Adipocyte (in vitro differentiated cells): ENCODE results near the gene TTC21B.

Experiments
- DNase-seq: peaks from one replicate; pipeline ENCODE4 v3.0.0-alpha.2; 2015; ENCODE audit warnings: low read depth
- H3K27me3 ChIP-seq: replicated peaks from 2 replicates; pipeline ENCODE4 v1.7.0; 2013; ENCODE audit warnings: mild to moderate bottlenecking, low read length, moderate library complexity; ENCODE audit not compliant: control insufficient read depth, insufficient read depth
- H3K36me3 ChIP-seq: 2 replicates; pipeline ENCODE4 v1.7.0; 2013; ENCODE audit warnings: low read length, mild to moderate bottlenecking, moderate library complexity; ENCODE audit not compliant: control insufficient read depth, insufficient read depth, severe bottlenecking
- H3K4me1 ChIP-seq: 2 replicates; pipeline ENCODE4 v1.7.0; 2013; ENCODE audit warnings: mild to moderate bottlenecking, low read length, moderate library complexity; ENCODE audit not compliant: control insufficient read depth, insufficient read depth
- H3K4me3 ChIP-seq: 2 replicates; pipeline ENCODE4 v1.7.0; 2013; ENCODE audit warnings: mild to moderate bottlenecking, low read length, moderate library complexity
- H3K9ac ChIP-seq: 2 replicates; pipeline ENCODE4 v1.7.0; 2013; ENCODE audit warnings: mild to moderate bottlenecking, low read length, moderate library complexity
- H3K9me3 ChIP-seq: 2 replicates; pipeline ENCODE4 v1.7.0; 2013; ENCODE audit warnings: mild to moderate bottlenecking, low read length, moderate library complexity; ENCODE audit not compliant: control insufficient read depth

TTC21B gene

DNA sequence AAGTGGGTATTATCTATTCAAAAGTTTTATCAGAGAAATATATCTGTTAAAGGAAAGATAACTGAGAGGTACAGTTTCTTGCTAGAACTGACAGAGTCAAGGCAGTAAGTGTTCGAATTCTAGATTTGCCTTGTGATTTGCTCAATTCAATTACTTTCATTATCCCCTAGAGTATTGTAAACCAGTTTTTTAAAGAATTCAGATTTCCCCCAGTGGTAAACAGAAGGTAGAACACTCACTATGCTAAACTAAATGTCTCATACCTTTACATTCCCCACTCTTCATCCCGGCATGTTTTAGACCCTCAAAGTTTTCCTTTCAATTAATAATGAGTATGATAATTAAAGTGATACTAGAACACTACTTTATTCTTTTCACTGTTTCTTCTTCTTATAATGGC lies 28.6 kb downstream of the TTC21B start:
- H3K36me3 ChIP-seq, result peaks cover 61% of the 10 kb centered on the region
- no peak overlapping the region for H3K4me3 ChIP-seq
- no peak overlapping the region for H3K9ac ChIP-seq
- no peaks in the 10 kb centered on the region for H3K4me1 ChIP-seq
- H3K27me3 ChIP-seq, result no peaks in the 10 kb centered on the region
- no peak for DNase-seq
- no peaks in the 10 kb centered on the region for H3K9me3 ChIP-seq

DNA sequence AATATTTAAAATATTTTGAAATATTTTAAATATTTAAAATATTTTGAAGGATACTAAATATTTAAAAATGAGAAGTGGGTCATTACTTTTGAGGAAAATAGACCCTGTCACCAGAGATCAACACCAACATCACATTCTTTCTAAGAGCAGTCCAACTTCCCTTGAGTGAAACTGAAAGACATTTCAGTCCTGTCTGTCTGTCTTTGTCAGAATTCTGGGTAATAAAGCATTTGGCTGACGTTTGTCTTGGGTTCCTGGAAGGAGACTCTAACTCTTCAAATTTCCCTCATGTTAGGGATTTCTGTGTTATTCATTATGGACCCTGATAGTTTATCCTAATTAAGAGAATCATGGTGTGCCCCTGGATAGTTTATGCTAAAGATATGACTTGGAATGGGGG lies 32.8 kb downstream of the TTC21B start:
- no peaks in the 10 kb centered on the region for H3K27me3 ChIP-seq
- H3K9ac ChIP-seq, result no peak overlapping the region
- no peaks in the 10 kb centered on the region for H3K9me3 ChIP-seq
- peaks cover 59% of the 10 kb centered on the region for H3K36me3 ChIP-seq
- H3K4me1 ChIP-seq, result no peaks in the 10 kb centered on the region
- no peak for DNase-seq
- no peak overlapping the region for H3K4me3 ChIP-seq

DNA sequence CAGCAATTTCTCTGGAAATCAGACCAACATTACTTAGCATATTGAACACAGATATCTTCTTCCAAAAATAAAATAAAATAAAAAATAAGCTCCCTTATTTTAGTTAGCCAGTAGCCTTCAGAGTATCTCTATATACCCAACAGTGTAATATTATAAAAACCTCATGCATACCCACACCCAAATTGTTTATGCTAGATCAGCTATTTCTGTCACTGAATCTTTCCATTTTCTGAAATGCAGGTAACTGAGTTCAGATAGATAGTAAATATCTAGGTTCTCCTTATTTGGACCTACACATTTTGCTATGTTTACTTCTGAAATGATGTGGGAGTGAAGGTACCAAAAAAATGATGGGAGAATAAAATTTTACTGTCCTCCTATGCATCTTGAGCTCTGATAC lies 39.9 kb downstream of the TTC21B start:
- Histone ChIP-seq H3K27me3 (no peaks in the 10 kb centered on the region), H3K9ac (no peak overlapping the region), H3K36me3 (peaks cover 59% of the 10 kb centered on the region), H3K4me3 (no peak overlapping the region), H3K4me1 (peaks cover 6% of the 10 kb centered on the region), H3K9me3 (no peaks in the 10 kb centered on the region)
- no peak for DNase-seq

DNA sequence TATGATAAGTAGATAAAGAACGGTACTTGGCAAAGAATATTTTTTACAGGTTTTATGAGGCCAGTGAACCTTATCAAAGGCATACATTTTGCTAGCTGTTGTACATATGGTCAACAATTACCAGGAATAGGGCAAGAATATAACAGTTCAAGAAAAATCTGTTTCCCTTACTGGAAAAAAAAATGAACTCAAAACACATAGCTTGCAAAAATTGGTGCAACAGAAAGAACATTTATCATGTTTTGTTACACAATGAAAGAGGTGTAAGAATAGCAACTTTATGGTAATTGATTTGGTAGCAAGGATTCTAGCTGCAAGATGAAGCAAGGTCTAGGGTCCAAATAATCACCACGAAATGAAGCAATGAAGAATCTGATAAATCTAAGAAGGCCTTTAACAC lies 41.6 kb downstream of the TTC21B start:
- Histone ChIP-seq H3K27me3 (no peaks in the 10 kb centered on the region), H3K9me3 (no peaks in the 10 kb centered on the region), H3K4me1 (peaks cover 6% of the 10 kb centered on the region), H3K36me3 (peaks cover 50% of the 10 kb centered on the region), H3K4me3 (no peak overlapping the region), H3K9ac (no peak overlapping the region)
- no peak for DNase-seq

DNA sequence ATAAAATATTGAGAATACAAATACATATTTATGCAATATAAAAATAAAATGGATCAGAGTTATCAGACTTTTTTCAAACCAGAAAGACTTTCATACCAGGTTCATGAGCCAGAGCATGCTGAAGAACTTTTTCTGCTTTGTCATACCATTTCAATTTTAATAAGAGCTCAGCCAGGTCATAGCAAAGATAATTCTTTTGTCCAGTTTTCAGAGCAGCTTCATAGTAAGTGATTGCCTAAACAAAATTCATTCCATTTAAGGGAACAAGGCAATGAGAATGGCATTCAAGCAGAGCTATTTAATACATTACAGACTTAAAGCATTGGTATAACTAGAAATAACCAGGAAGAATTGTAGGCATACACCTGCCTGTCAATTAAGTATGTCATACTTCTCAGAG lies 42.3 kb downstream of the TTC21B start:
- Histone ChIP-seq H3K9me3 (no peaks in the 10 kb centered on the region), H3K9ac (no peak overlapping the region), H3K36me3 (peaks cover 48% of the 10 kb centered on the region), H3K4me1 (peaks cover 6% of the 10 kb centered on the region), H3K27me3 (no peaks in the 10 kb centered on the region), H3K4me3 (no peak overlapping the region)
- DNase-seq, result peak; percentile 70

DNA sequence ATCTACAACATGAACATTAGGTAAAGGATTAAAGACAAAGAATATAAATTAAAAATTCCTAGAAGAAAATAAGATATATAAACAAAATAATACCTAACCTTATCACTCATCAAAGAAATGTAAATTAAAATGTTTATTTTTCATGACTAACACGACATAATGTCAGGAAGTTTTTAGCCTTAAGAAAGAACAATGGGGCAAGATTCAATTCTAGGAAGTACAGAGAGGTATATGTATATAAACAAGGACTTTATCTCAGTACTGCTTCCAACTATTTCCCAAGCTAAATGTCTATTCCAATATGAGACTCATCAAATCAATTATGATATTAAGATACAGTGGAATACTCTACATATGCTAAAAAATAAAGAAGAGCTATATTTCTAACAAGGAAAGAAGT lies 44.1 kb downstream of the TTC21B start:
- peaks cover 8% of the 10 kb centered on the region for H3K4me1 ChIP-seq
- H3K27me3 ChIP-seq, result no peaks in the 10 kb centered on the region
- no peak overlapping the region for H3K9ac ChIP-seq
- no peaks in the 10 kb centered on the region for H3K9me3 ChIP-seq
- H3K36me3 ChIP-seq, result peaks cover 32% of the 10 kb centered on the region
- DNase-seq, result no peak
- no peak overlapping the region for H3K4me3 ChIP-seq

DNA sequence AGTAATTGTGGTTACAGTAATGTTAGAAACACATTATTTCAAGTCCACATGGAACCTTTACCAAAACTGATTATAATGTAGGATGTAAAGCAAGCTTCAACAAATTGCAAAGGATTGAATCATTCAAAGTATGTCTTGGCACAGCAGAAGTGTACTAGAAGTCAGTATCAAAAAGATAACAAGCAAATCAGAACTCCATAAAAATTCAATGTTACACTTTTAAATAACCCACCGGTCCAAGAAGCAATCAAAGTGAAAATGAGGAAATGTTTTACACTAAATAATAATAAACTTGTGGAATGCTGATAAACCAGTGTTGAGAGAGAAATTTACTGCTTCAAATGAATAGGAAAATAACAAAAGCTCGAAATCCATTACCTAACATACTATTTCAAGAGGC lies 47.7 kb downstream of the TTC21B start:
- Histone ChIP-seq H3K4me1 (peaks cover 19% of the 10 kb centered on the region), H3K36me3 (peaks cover 19% of the 10 kb centered on the region), H3K9ac (no peak overlapping the region), H3K27me3 (no peaks in the 10 kb centered on the region), H3K4me3 (no peak overlapping the region), H3K9me3 (no peaks in the 10 kb centered on the region)
- DNase-seq, result peak; percentile 41

DNA sequence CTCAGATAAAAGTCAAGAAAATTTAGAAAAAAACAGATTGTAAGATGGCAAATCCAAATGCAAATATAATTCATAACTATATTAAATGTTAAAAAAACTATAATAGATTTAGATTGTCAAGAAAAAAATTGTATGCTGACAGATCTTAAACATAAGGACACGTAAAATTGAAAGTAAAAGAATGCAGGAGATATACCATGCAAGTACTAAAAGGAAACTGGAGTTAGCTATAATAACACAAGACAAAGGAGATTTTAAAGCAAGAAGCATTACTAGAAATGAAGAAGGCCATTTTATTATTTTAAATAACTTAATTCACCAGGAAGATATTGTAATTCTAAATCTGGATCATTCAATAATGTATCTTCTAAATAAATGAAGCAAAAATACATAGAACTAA lies 48.3 kb downstream of the TTC21B start:
- Histone ChIP-seq H3K4me3 (no peak overlapping the region), H3K36me3 (peaks cover 19% of the 10 kb centered on the region), H3K9me3 (no peaks in the 10 kb centered on the region), H3K27me3 (no peaks in the 10 kb centered on the region), H3K9ac (no peak overlapping the region), H3K4me1 (peaks cover 18% of the 10 kb centered on the region)
- no peak for DNase-seq

DNA sequence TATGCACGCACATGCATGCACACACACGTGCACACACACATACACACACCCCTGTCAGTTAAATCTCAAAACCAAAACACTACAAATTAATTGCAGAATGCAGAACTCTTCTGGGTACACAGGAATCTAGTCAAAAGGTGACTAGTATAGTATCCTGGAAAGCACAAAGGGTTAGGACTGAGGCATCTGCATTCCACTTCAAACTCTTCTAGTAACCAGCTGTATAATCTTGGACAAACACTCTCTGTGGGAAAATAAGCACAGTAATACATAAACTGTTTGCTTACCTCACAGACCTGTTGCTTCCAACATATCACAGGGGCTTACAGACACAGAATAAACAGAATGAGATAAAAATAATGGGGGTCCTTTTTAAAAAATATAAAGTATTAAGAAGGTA lies 49.1 kb downstream of the TTC21B start:
- no peak overlapping the region for H3K9ac ChIP-seq
- peaks cover 18% of the 10 kb centered on the region for H3K4me1 ChIP-seq
- no peaks in the 10 kb centered on the region for H3K9me3 ChIP-seq
- H3K4me3 ChIP-seq, result no peak overlapping the region
- no peak for DNase-seq
- H3K27me3 ChIP-seq, result no peaks in the 10 kb centered on the region
- peaks cover 27% of the 10 kb centered on the region for H3K36me3 ChIP-seq

DNA sequence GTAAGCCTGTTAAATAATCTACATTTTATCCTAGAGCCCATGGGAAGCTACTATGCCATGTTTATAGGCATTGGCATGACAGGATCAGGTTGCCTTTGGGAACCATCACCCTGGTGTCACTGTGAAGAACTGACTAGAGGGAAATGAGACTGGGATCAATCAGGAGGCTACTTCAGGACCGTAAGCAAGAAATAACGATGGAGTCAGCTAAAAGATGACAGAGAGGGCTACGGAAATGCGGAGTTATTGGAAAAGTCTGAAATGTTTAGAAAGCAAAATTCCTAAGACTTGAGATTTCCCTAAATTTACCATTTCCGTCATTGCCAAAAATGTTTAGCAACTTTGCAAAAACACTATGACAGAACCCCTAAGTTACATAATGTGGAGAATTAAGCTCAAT lies 50.2 kb downstream of the TTC21B start:
- H3K4me3 ChIP-seq, result no peak overlapping the region
- H3K9ac ChIP-seq, result no peak overlapping the region
- no peaks in the 10 kb centered on the region for H3K9me3 ChIP-seq
- no peak for DNase-seq
- no peaks in the 10 kb centered on the region for H3K27me3 ChIP-seq
- peaks cover 33% of the 10 kb centered on the region for H3K36me3 ChIP-seq
- H3K4me1 ChIP-seq, result peaks cover 18% of the 10 kb centered on the region

DNA sequence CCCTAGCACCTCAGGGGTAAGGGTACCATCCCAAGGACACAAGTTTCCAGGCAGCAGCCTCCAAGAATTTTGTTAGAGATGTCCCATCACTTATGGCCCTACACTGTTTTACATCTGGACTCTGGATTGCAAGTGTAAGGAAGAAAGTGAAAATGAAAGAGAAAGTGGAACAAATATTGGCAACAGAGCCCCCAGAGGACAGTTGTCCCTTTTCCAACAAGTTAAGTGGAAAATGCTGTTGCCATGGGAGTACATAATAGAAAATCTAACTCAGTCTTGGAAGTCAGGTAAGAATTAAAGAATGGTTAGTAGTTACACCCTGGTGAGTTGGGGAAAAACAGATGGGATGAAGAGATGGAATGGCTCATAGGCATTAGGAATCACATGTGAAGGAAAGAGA lies 50.6 kb downstream of the TTC21B start:
- H3K4me3 ChIP-seq, result no peak overlapping the region
- peak; percentile 67 for DNase-seq
- no peaks in the 10 kb centered on the region for H3K27me3 ChIP-seq
- no peak overlapping the region for H3K9ac ChIP-seq
- H3K36me3 ChIP-seq, result peaks cover 37% of the 10 kb centered on the region
- peaks cover 18% of the 10 kb centered on the region for H3K4me1 ChIP-seq
- H3K9me3 ChIP-seq, result no peaks in the 10 kb centered on the region

DNA sequence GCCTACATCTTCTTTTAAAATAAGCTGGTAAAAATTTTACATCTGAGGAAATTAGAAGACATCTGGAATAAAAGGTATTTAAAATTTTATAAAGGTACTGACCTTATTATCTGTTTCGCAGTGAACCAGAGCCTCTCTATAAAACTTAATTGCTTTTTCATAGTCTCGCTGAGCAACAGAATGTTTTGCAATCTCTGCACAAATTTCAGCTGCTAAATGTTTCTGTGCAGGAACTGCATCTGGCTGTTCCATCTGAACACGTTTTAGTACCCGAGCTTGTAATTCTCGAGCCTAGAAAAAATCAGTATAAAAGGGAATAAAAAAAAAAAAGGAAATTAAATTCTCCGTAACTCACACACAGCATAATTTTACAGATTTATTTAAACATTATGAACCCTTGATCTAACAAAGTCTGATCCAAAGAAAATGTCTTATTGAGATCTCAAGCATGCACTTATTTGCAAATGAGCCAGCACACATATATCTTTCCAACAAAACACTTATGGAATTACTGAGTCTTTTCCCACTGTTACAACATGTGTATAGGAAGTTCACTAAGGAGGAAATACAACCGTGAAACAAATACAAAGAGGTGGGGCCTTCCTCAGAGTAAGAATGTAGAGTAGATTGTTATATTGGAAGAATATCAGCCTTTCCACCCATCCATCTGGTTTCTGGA lies 51.8 kb downstream of the TTC21B start:
- DNase-seq, result no peak
- H3K9ac ChIP-seq, result peak overlapping the region; percentile 20
- peaks cover 44% of the 10 kb centered on the region for H3K36me3 ChIP-seq
- H3K4me1 ChIP-seq, result peaks cover 18% of the 10 kb centered on the region
- no peak overlapping the region for H3K4me3 ChIP-seq
- H3K27me3 ChIP-seq, result no peaks in the 10 kb centered on the region
- H3K9me3 ChIP-seq, result no peaks in the 10 kb centered on the region
